Memory B cell (primary cell): ENCODE data around the gene SLC25A44.

Experiments
- ATAC-seq: fragments of 150-1000 bp; cut with Tn5 transposase; 2 replicates; pipeline ENCODE4 v1.10.0; 2021; ENCODE audit warnings: low read depth, mild to moderate bottlenecking, moderate library complexity
- DNase-seq, 2 donors: peaks; one replicate each; pipeline ENCODE4 v3.0.0; 2022; ENCODE audit warnings: low spot score in 2 of 2
- H3K27ac Mint-ChIP-seq: one replicate; pipeline ENCODE4 v1.8.0; 2022; ENCODE audit warnings: mild to moderate bottlenecking, moderate library complexity, mixed read lengths
- H3K27me3 Mint-ChIP-seq: one replicate; pipeline ENCODE4 v1.8.0; 2022; ENCODE audit warnings: mixed read lengths
- H3K36me3 Mint-ChIP-seq: one replicate; pipeline ENCODE4 v1.8.0; 2022; ENCODE audit warnings: mild to moderate bottlenecking, mixed read lengths
- H3K4me1 Mint-ChIP-seq: one replicate; pipeline ENCODE4 v1.8.0; 2022; ENCODE audit warnings: mixed read lengths
- H3K4me3 Mint-ChIP-seq: one replicate; pipeline ENCODE4 v1.8.0; 2022; ENCODE audit warnings: mild to moderate bottlenecking, moderate library complexity, mixed read lengths
- H3K9me3 Mint-ChIP-seq: one replicate; pipeline ENCODE4 v1.8.0; 2022; ENCODE audit warnings: mixed read lengths

Gene SLC25A44

GRCh38 chr1:156193488-156194299, at the start of gene SLC25A44:
Gene SLC25A44 (plus strand): TSS chr1:156194104. CDS start chr1:156199848, 5,744 bp downstream.
- Mint-ChIP-seq H3K9me3 (no peaks in the 10 kb centered on the region), H3K27me3 (no peaks in the 10 kb centered on the region), H3K4me3 (peak within 1 kb of the TSS; percentile 88), H3K4me1 (peaks cover 21% of the 10 kb centered on the region), H3K27ac (peak within 1 kb of the TSS; percentile 87), H3K36me3 (peaks cover 9% of the 10 kb centered on the region)
- ATAC-seq (peak; percentile 97), DNase-seq (peak; percentile 96 to 98)

- Mint-ChIP-seq H3K9me3 (no peaks in the 10 kb centered on the region), H3K4me3 (no peak overlapping the region), H3K27me3 (peaks cover 11% of the 10 kb centered on the region), H3K4me1 (peaks cover 23% of the 10 kb centered on the region), H3K27ac (no peak overlapping the region), H3K36me3 (no peaks in the 10 kb centered on the region)
- DNase-seq (no peak), ATAC-seq (no peak)
Measured at GRCh38 chr1:156144742-156145141, 49.2 kb upstream of the SLC25A44 start.

GRCh38 chr1:156145650-156146019, 48.3 kb upstream of the SLC25A44 start:
- Mint-ChIP-seq H3K27me3 (peaks cover 16% of the 10 kb centered on the region), H3K4me3 (no peak overlapping the region), H3K4me1 (peaks cover 32% of the 10 kb centered on the region), H3K27ac (no peak overlapping the region), H3K9me3 (no peaks in the 10 kb centered on the region), H3K36me3 (no peaks in the 10 kb centered on the region)
- ATAC-seq (no peak), DNase-seq (no peak)

GRCh38 chr1:156146020-156146768, 47.7 kb upstream of the SLC25A44 start:
- no peaks in the 10 kb centered on the region for H3K36me3 Mint-ChIP-seq
- ATAC-seq (peak; percentile 54), DNase-seq (peak in 1 of 2 donors; percentile 64)
- H3K9me3 Mint-ChIP-seq, result no peaks in the 10 kb centered on the region
- H3K4me3 Mint-ChIP-seq, result peak overlapping the region; percentile 76
- H3K4me1 Mint-ChIP-seq, result peaks cover 35% of the 10 kb centered on the region
- peaks cover 16% of the 10 kb centered on the region for H3K27me3 Mint-ChIP-seq
- H3K27ac Mint-ChIP-seq, result no peak overlapping the region

GRCh38 chr1:156146769-156147405, 47.0 kb upstream of the SLC25A44 start:
- ATAC-seq (no peak), DNase-seq (no peak)
- no peaks in the 10 kb centered on the region for H3K36me3 Mint-ChIP-seq
- no peak overlapping the region for H3K4me3 Mint-ChIP-seq
- no peaks in the 10 kb centered on the region for H3K9me3 Mint-ChIP-seq
- H3K27me3 Mint-ChIP-seq, result peaks cover 16% of the 10 kb centered on the region
- H3K27ac Mint-ChIP-seq, result no peak overlapping the region
- peaks cover 38% of the 10 kb centered on the region for H3K4me1 Mint-ChIP-seq

- H3K9me3 Mint-ChIP-seq, result no peaks in the 10 kb centered on the region
- ATAC-seq (peak; percentile 64), DNase-seq (no peak)
- peaks cover 18% of the 10 kb centered on the region for H3K27me3 Mint-ChIP-seq
- peaks cover 38% of the 10 kb centered on the region for H3K4me1 Mint-ChIP-seq
- H3K4me3 Mint-ChIP-seq, result peak overlapping the region; percentile 49
- H3K27ac Mint-ChIP-seq, result no peak overlapping the region
- no peaks in the 10 kb centered on the region for H3K36me3 Mint-ChIP-seq
Measured at GRCh38 chr1:156148216-156148615, 45.7 kb upstream of the SLC25A44 start.

- H3K27me3 Mint-ChIP-seq, result peaks cover 15% of the 10 kb centered on the region
- H3K27ac Mint-ChIP-seq, result no peak overlapping the region
- no peaks in the 10 kb centered on the region for H3K9me3 Mint-ChIP-seq
- H3K4me3 Mint-ChIP-seq, result peak overlapping the region; percentile 76
- H3K4me1 Mint-ChIP-seq, result peaks cover 45% of the 10 kb centered on the region
- peak in 1 of 2 donors; percentile 62 for DNase-seq
- H3K36me3 Mint-ChIP-seq, result no peaks in the 10 kb centered on the region
- peak; percentile 60 for ATAC-seq
Measured at GRCh38 chr1:156149374-156150332, 44.3 kb upstream of the SLC25A44 start.

GRCh38 chr1:156150333-156151011, 43.4 kb upstream of the SLC25A44 start:
- Mint-ChIP-seq H3K4me3 (no peak overlapping the region), H3K27ac (no peak overlapping the region)

GRCh38 chr1:156151093-156151688, 42.7 kb upstream of the SLC25A44 start:
- Mint-ChIP-seq H3K27me3 (peaks cover 13% of the 10 kb centered on the region), H3K4me1 (peaks cover 50% of the 10 kb centered on the region), H3K9me3 (no peaks in the 10 kb centered on the region), H3K4me3 (no peak overlapping the region), H3K36me3 (no peaks in the 10 kb centered on the region), H3K27ac (no peak overlapping the region)
- ATAC-seq (no peak), DNase-seq (peak in 1 of 2 donors; percentile 32)

More at GRCh38 chr1:156150333-156151011, 43.4 kb upstream of the SLC25A44 start:
- no peaks in the 10 kb centered on the region for H3K36me3 Mint-ChIP-seq
- no peak for ATAC-seq
- H3K4me1 Mint-ChIP-seq, result peaks cover 50% of the 10 kb centered on the region
- H3K27me3 Mint-ChIP-seq, result peaks cover 12% of the 10 kb centered on the region
- no peaks in the 10 kb centered on the region for H3K9me3 Mint-ChIP-seq
- DNase-seq, result no peak

- Mint-ChIP-seq H3K9me3 (no peaks in the 10 kb centered on the region), H3K36me3 (no peaks in the 10 kb centered on the region), H3K27ac (no peak overlapping the region), H3K4me3 (no peak overlapping the region), H3K27me3 (peaks cover 13% of the 10 kb centered on the region), H3K4me1 (peaks cover 55% of the 10 kb centered on the region)
- DNase-seq (no peak), ATAC-seq (no peak)
Measured at GRCh38 chr1:156152628-156153027, 41.3 kb upstream of the SLC25A44 start.

GRCh38 chr1:156153362-156153761, 40.5 kb upstream of the SLC25A44 start, which contains the start of gene SEMA4A:
Gene SEMA4A (plus strand): TSS chr1:156153585. CDS start chr1:156154579, 994 bp downstream.
- H3K4me3 Mint-ChIP-seq, result peak within 1 kb of the TSS; percentile 52
- peak within 1 kb of the TSS; percentile 54 for H3K27ac Mint-ChIP-seq
- H3K4me1 Mint-ChIP-seq, result peaks cover 56% of the 10 kb centered on the region
- H3K9me3 Mint-ChIP-seq, result no peaks in the 10 kb centered on the region
- peaks cover 19% of the 10 kb centered on the region for H3K27me3 Mint-ChIP-seq
- DNase-seq (no peak), ATAC-seq (no peak)
- H3K36me3 Mint-ChIP-seq, result no peaks in the 10 kb centered on the region

GRCh38 chr1:156154317-156154749, 39.6 kb upstream of the SLC25A44 start:
- Mint-ChIP-seq H3K9me3 (no peaks in the 10 kb centered on the region), H3K4me1 (peaks cover 60% of the 10 kb centered on the region), H3K36me3 (no peaks in the 10 kb centered on the region), H3K4me3 (peak overlapping the region; percentile 52), H3K27me3 (peaks cover 27% of the 10 kb centered on the region), H3K27ac (peak overlapping the region; percentile 54)
- peak; percentile 87 for ATAC-seq
- DNase-seq, result peak; percentile 64 to 68
